Measurements from ENCODE around the gene EPC1.
"Not testable (repeated sequence)": the region's sequence is repeated elsewhere in the genome, so short reads cannot be mapped to it uniquely, and the experiment has no call there.

The EPC1 gene

GRCh38 chr10:32273336-32273735 is 73.6 kb downstream of the EPC1 start:
- DNase-seq (ENCODE audit: low read depth), result no peak

- DNase-seq (ENCODE audit: low read depth), result no peak
These were observed 75.3 kb downstream of the EPC1 start for GRCh38 chr10:32271617-32272016.

- DNase-seq (ENCODE audit: low read depth), result no peak
These were observed 77.4 kb downstream of the EPC1 start for GRCh38 chr10:32269343-32270100.

DNA sequence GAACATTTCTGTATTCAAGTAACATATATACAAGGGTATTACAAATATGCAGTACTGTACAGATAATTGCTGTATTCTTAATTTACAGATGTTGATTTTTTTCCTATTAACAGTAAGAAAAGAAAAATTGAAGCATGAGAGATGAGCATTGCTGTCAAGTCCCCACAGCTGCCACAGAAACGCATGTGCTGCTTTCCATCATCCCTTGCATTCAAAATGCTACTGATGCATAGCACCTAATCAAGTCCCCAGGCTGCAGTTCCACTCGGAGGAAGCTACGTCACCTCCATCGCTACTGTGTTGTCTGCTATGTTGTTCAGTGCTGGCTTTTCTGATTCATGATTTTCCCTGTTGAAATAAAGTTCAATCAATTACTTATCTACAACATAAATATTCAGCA is 78.2 kb downstream of the EPC1 start:
- no peak for DNase-seq (ENCODE audit: low read depth)

DNA sequence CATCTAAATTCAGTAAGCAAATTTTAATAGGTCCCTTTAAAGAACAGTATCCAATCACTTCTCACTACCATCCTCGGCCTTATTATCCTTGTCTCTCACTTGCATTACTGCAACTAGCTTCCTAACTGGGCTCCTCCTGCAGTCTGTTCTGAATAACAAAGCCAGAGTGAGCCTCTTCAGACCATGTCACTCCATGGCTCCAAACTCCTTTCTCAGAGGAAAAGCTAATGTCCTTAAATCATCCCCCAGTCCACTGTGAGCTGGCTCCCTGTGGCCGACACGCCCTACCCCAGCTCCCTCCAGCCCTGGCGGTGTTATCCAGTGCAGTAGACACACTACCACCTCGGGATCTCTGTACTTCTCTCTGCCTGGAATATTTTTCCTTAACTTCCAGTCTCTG is 80.0 kb downstream of the EPC1 start:
- no peak for DNase-seq (ENCODE audit: low read depth)

- no peak for DNase-seq (ENCODE audit: low read depth)
These were observed 80.4 kb downstream of the EPC1 start for GRCh38 chr10:32266566-32266965.

DNA sequence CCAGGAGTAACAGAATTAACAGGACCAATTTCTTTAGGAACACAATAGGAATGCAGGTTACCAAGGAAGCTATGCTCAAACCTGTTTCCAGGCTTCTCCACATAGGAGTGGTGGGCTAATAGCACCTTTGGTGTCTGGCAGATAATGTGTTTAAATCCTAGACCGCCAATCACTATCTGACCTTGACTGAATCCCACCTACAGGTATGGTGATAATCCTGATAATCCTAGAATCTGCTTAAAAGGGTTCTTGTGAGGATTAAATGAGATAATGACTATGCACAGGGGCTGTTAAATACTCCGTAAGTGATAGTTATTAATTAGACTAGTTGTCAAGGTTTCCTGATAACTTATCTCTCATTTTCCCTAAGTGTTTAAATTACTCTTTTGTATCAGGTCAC is 81.2 kb downstream of the EPC1 start:
- DNase-seq (ENCODE audit: low read depth), result no peak

DNA sequence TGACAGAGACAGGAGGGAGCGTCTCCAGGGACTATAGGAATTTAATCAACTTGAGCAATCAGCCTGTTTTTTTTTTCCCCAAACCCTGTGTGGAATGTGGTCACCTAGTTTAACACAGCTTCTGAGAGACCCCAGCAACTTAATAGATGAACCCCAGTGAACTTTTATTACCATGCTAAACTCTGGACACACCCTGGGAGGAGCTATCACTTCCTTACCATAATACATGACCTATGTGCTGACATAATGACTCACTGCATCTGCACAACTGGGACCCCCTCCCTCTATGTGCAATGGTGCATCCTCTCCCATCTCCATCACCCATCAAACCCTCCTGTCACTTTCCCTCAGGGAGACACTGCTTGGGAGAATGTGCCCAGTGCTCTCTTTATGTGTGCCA is 83.7 kb downstream of the EPC1 start:
- no peak for DNase-seq (ENCODE audit: low read depth)

- DNase-seq (ENCODE audit: low read depth), result no peak
These were observed 87.4 kb downstream of the EPC1 start for GRCh38 chr10:32259551-32259950.

GRCh38 chr10:32256613-32257437 is 90.1 kb downstream of the EPC1 start:
- no peak for DNase-seq (ENCODE audit: low read depth)

GRCh38 chr10:32253821-32254220 is 93.1 kb downstream of the EPC1 start:
- DNase-seq (ENCODE audit: low read depth), result no peak

DNA sequence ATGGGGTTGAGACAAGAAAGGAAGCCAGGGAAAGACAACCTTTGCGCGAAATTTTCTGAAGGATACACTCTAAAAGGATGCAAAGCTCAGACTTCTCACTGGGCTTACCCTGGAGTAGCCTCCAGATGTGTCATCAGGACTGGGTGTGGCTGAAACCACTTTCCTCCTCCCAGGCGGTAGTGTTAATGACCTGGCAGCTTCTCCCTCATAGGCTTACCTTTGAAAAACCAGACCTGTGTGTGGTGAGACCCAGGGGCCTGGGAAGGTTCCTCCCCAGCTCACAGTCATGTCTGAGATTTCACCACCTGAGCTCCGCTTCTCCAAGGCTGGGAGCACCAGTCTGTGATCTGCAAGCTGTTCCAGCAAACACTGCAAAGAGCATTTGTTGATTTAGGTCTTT is 93.7 kb downstream of the EPC1 start:
- no peak for DNase-seq (ENCODE audit: low read depth)

GRCh38 chr10:32250489-32250888 is 96.5 kb downstream of the EPC1 start:
- not testable (repeated sequence) for DNase-seq (ENCODE audit: low read depth)

DNA sequence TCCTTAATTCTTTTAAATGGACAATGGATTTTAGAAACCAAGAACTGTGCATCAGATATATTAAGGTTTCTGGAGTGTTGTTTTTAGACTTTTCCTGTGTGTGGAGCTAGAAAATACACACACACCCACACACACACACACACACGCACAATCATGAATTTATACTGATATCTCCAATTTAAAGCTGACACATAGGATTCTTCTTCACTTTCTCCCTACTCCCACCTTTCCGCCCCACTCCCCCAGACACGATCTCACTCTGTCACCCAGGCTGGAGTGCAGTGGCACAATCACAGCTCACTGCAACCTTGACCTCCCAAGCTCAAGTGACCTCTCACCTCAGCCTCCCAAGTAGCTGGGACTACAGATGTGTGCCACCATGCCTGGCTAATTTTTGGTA is 100.3 kb downstream of the EPC1 start:
- no peak for DNase-seq (ENCODE audit: low read depth)

DNA sequence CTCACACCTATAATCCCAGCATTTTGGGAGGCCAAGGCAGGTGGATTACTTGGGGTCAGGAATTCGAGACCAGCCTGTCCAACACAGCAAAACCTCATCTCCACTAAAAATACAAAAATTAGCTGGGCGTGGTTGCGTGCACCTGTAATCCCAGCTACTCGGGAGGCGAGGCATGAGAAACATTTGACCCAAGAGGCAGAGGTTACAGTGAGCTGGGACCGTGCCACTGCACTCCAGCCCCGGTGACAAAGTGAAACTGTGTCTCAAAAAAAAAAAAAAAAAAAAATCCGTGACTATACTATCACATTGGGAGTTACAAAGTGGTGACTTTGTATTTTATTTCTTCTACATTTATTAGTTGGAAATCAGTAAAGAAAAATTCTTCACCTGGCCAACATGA is 101.2 kb downstream of the EPC1 start:
- DNase-seq (ENCODE audit: low read depth), result no peak

- DNase-seq (ENCODE audit: low read depth), result no peak
These were observed 102.3 kb downstream of the EPC1 start for GRCh38 chr10:32244421-32245207.

GRCh38 chr10:32244011-32244410 is 102.9 kb downstream of the EPC1 start:
- DNase-seq (ENCODE audit: low read depth), result no peak

- DNase-seq (ENCODE audit: low read depth), result no peak
These were observed 105.0 kb downstream of the EPC1 start for GRCh38 chr10:32241946-32242345.

GRCh38 chr10:32240471-32240870 is 106.5 kb downstream of the EPC1 start:
- DNase-seq (ENCODE audit: low read depth), result no peak

DNA sequence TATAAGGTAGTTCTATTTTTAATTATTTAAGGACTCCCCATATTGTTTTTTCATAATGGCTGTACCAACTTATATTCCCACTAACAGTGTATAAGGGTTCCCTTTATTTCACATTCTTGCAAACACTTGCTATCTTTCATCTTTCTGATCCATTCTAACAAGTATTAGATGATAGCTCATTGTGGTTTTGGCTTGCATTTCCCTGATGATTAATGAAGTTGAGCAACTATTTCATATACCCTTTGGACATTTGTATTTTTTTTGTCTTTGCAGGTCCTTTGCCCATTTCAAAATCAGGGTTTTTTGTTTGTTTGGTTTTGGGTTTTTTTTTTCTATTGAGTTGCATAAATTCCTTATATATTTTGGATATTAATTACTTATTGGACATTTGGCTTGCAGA is 107.2 kb downstream of the EPC1 start:
- peak; percentile 60 for DNase-seq (ENCODE audit: low read depth)

DNA sequence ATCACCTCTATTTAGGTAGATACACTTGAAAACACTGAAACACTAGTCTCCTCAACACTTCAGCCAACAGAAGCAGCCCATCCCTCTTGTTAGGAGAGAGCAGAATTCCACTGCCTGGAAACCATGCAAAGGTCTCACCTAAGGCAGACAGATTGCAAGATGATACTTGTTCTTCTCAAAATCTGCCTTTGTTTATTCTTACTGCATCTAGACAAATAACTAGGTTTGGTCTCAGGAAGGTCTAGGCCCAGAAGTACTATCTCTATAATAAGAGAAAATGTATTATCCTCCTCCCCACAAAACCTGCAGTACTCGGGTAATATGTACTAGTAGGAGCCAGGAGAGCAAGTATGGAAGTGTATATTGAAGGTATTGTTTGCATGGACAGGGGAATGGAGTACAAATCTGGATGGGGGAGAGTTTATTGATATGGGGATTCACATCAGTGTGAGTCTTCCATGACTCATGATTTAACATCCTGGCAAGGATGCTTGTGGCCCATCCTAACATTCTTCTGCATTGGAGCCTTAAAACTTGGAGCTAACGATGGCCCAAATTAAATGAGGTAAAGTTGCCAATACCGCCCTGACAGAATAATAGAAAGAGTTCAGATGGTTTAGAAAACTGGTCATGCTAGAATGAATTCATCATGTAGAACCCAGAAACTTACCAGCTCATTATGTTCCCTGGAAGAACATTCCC is 109.2 kb downstream of the EPC1 start:
- DNase-seq (ENCODE audit: low read depth), result peak; percentile 68

GRCh38 chr10:32234471-32234870 is 112.5 kb downstream of the EPC1 start:
- no peak for DNase-seq (ENCODE audit: low read depth)

Measured in GM04503 (cell line).